Measurements from ENCODE around the gene ODAD4. TPM values are rescaled to one million over a fixed set of nuclear protein-coding genes. Genes with fewer than 3 reads are reported as not detected.

ODAD4 gene
- total RNA-seq, 1 donor from 2014 or later = 0.70 TPM

Other genes starting within 250 kb of the ODAD4 start
- gene EIF1, start 241.7 kb upstream of the ODAD4 start, total RNA-seq = 572 to 1,015 TPM (median 990 TPM) in 3 replicates
- gene GAST, start 218.3 kb upstream of the ODAD4 start, total RNA-seq = not detected in 3 replicates
- not detected in 3 replicates for gene HAP1, start 196.0 kb upstream of the ODAD4 start, total RNA-seq
- gene JUP, start 143.9 kb upstream of the ODAD4 start, total RNA-seq = 8.1 to 22.0 TPM (median 18.8 TPM) in 3 replicates
- gene P3H4, start 118.7 kb upstream of the ODAD4 start, total RNA-seq = 83.8 to 109 TPM (median 84.8 TPM) in 3 replicates
- 557 to 584 TPM (median 567 TPM) in 3 replicates for gene FKBP10, start 117.6 kb upstream of the ODAD4 start, total RNA-seq
- gene NT5C3B, start 94.4 kb upstream of the ODAD4 start, total RNA-seq = 39.8 to 52.4 TPM (median 47.8 TPM) in 3 replicates
- gene KLHL10, start 92.8 kb upstream of the ODAD4 start, total RNA-seq = 0.67 TPM in 1 of 3 replicates, not detected in the others
- gene KLHL11, start 65.2 kb upstream of the ODAD4 start, total RNA-seq = 12.9 to 15.3 TPM (median 14.6 TPM) in 3 replicates
- gene ACLY, start 11.7 kb upstream of the ODAD4 start, total RNA-seq = 181 to 189 TPM (median 187 TPM) in 3 replicates
- 78.3 to 86.0 TPM (median 79.4 TPM) in 3 replicates for gene CNP, start 36.2 kb downstream of the ODAD4 start, total RNA-seq
- 51.1 to 61.0 TPM (median 51.2 TPM) in 3 replicates for gene DNAJC7, start 86.8 kb downstream of the ODAD4 start, total RNA-seq
- gene NKIRAS2, start 89.5 kb downstream of the ODAD4 start, total RNA-seq = 54.7 to 57.0 TPM (median 56.9 TPM) in 3 replicates
- gene C17orf113, start 120.0 kb downstream of the ODAD4 start, total RNA-seq = 0.24 to 0.77 TPM (median 0.62 TPM) in 3 replicates
- gene ZNF385C, start 167.9 kb downstream of the ODAD4 start, total RNA-seq = 0.07 to 0.18 TPM in 2 of 3 replicates, not detected in the other
- 0.53 to 0.64 TPM (median 0.55 TPM) in 3 replicates for gene DHX58, start 182.1 kb downstream of the ODAD4 start, total RNA-seq
- gene KAT2A, start 190.8 kb downstream of the ODAD4 start, total RNA-seq = 21.7 to 38.0 TPM (median 22.3 TPM) in 3 replicates
- not detected in 3 replicates for gene HSPB9, start 192.2 kb downstream of the ODAD4 start, total RNA-seq
- gene RAB5C, start 224.4 kb downstream of the ODAD4 start, total RNA-seq = 107 to 118 TPM (median 116 TPM) in 3 replicates